VCaP (cell line): Measurements from ENCODE around the gene C2orf69.

ENCODE experiments used
- H3K27ac ChIP-seq: fragments of 450-650 bp; 2 replicates; pipeline ENCODE4 v1.5.1; 2017
- TF ChIP-seq, protein P1 (sequence below): fragments of 450-650 bp; conservative IDR thresholded peaks from 2 replicates; pipeline ENCODE4 v1.5.1; 2017; ENCODE audit warnings: mild to moderate bottlenecking, moderate library complexity

Gene C2orf69

GRCh38 chr2:199929262-199929661, 18.2 kb downstream of the C2orf69 start:
- H3K27ac ChIP-seq = no peak overlapping the region
- TF ChIP-seq, protein P1, sequence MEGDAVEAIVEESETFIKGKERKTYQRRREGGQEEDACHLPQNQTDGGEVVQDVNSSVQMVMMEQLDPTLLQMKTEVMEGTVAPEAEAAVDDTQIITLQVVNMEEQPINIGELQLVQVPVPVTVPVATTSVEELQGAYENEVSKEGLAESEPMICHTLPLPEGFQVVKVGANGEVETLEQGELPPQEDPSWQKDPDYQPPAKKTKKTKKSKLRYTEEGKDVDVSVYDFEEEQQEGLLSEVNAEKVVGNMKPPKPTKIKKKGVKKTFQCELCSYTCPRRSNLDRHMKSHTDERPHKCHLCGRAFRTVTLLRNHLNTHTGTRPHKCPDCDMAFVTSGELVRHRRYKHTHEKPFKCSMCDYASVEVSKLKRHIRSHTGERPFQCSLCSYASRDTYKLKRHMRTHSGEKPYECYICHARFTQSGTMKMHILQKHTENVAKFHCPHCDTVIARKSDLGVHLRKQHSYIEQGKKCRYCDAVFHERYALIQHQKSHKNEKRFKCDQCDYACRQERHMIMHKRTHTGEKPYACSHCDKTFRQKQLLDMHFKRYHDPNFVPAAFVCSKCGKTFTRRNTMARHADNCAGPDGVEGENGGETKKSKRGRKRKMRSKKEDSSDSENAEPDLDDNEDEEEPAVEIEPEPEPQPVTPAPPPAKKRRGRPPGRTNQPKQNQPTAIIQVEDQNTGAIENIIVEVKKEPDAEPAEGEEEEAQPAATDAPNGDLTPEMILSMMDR = no peak

GRCh38 chr2:199932312-199932855, 21.3 kb downstream of the C2orf69 start:
- no peak overlapping the region for H3K27ac ChIP-seq

DNA sequence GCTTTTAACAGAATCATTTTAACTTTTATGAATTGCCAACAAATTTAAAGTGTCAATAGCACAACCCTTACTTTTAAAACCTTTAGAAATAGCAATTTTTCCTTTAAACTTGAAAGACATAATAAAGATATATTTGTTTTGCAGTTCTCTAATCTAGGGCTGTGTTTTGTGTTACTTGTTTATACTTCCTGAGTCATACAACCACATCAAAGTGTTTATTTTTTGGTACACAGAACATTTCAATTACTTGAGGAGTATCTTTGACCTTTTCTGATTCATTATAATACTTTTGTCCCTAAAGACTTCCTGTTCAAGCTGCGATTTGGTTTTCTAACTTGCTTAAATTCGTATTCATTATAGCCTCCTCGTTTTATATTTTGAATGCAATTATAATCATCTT, 22.4 kb downstream of the C2orf69 start:
- TF ChIP-seq, protein P1 = no peak
- H3K27ac ChIP-seq = no peak overlapping the region

More at GRCh38 chr2:199932312-199932855, 21.3 kb downstream of the C2orf69 start:
- TF ChIP-seq, protein P1 = no peak

DNA sequence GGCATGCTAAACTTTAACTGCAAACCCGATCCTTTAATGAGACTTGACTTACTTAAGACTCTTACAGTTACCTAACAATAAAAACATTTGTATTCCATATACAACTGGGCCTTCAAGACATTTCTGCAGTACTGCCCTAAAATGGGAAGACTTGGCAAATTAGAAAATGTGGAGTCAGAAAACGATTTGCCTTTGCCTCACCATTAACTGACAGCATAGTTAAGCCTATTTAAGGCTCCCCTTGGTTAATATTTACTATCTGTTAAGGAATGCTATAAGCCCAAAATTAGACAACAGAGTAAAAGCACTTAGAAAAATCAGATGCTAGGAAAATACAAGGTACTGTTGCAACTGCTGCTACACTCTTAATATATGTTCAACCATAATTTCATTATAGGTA, 25.5 kb downstream of the C2orf69 start:
- TF ChIP-seq, protein P1 = no peak

GRCh38 chr2:199940373-199940772, 29.3 kb downstream of the C2orf69 start:
- TF ChIP-seq, protein P1 = peak; percentile 66
- no peak overlapping the region for H3K27ac ChIP-seq

More for the DNA sequence above, 25.5 kb downstream of the C2orf69 start:
- H3K27ac ChIP-seq = no peak overlapping the region

DNA sequence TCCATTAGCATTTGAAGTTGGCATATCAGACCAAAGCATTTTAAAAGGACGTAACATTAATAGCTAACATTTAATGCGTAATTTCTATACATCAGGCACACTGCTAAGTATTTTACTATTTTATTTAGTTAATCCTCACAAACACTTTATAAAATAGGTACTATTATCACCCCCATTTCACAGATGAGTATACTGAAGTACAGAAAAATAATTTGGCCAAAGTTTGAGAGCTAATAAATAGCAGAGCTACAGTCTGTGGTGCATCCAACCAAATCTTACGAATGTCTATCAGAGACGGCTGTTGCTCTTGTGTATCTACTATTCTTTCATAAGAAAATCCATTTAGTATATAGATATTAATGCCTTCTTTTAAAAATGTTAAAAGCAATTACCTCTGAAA, 32.3 kb downstream of the C2orf69 start:
- TF ChIP-seq, protein P1 = no peak
- no peak overlapping the region for H3K27ac ChIP-seq

DNA sequence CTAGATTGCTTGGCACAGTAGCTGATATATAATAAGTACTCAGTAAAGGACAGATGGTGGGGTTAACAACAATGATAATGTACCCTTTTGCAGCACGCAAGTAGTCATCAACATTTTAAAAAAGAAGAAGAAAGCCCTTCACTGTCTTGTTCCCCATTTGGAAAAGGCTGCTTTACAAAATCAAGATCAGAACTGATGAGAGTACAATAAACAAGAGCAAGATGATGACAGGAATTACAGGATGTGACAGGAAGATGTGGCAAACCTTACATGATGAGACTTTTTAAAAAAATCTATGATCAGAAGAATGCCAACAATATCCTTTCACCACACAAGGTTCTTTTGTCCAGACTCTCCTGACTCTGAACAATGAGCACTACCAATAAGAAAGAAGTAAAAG, 35.1 kb downstream of the C2orf69 start:
- no peak overlapping the region for H3K27ac ChIP-seq
- TF ChIP-seq, protein P1 = no peak
